ENCODE results near the gene MCTP1.

MCTP1 gene

DNA sequence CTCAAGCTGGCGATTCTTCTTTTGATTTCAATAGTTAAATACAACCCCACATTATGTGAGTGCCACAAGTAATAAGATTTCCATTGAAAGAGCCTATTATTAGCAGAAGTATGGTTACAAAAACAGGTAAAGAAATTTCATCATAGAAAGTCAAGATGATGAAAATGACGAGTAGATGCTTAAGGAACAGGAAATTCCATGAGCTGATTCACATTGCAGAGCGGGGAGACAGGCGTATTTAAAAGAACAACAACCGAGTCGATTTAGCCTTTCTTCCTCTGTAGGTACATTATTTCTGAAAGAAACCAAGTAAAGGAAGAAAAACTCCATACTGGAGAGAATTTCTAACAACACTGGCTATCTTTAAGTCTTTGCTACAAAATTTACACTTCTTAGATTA is 356.0 kb downstream of the MCTP1 start:
- DNase-seq = no peak

DNA sequence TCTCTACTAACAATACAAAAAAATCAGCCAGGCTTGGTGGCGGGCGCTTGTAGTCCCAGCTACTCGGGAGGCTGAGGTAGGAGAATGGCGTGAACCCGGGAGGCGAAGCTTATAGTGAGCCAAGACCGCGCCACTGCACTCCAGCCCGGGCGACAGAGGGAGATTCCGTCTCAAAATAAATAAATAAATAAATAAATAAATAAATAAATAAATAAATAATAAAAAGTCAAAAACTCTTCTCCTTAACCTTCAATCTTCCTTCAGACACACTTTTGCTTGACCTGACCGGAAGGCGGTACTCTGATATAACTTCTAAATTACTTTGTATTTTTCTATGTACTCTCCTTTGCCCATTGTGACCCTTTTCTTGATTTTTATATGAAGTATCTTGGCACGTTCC is 364.3 kb downstream of the MCTP1 start:
- DNase-seq = no peak

DNA sequence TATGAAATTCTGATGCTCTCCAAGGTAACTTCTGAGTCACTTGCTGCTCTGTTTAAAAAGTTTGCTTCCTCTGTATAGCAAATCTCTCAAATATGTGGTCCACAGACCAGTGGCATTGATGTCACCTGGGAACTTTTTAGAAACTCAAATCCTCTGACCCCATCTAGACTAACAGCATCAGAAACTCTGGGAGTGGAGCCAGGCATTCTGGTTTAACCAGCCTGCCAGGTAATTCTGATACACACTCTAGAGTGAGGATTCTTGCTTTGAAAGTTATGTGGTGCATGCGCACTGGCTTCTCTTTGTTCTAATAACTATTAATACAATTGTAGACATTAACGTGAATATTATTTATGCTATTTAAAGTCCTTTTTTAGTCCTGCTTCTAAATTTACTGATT is 368.3 kb downstream of the MCTP1 start:
- no peak for DNase-seq

DNA sequence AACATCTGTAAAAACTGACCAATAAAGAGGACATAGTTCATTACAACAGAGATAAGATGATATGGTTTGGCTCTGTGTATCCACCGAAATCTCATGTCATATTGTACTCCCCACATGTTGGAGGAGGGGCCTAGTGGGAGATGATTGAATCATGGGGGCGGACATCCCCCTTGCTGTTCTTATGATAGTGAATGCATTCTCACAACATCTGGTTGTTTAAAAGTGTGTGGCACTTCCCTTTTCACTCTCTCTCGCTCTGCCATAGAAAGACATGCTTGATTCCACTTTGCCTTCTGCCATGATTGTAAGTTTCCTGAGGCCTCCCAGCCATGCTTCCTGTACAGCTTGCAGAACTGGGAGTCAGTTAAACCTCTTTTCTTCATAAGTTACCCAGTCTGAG is 373.6 kb downstream of the MCTP1 start:
- peak; percentile 54 for DNase-seq

DNA sequence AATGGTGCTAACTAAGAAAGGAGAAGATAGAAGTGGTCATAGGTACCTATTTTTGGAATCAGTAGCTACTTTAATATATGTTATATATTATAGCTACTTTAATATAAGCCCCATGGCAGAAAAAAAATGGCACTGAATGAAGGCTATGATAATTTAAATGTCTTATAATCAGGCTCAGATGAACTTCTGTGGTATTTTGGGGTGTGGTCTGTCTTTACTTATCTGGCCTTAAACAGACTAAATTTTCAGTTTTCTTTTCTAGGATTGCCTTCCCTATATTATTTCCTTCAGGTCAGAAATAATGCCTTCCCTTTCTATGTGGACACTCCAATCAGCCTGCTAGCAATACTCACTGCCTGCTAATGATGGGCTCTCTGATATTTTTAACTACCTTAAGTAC is 374.2 kb downstream of the MCTP1 start:
- peak; percentile 74 for DNase-seq

DNA sequence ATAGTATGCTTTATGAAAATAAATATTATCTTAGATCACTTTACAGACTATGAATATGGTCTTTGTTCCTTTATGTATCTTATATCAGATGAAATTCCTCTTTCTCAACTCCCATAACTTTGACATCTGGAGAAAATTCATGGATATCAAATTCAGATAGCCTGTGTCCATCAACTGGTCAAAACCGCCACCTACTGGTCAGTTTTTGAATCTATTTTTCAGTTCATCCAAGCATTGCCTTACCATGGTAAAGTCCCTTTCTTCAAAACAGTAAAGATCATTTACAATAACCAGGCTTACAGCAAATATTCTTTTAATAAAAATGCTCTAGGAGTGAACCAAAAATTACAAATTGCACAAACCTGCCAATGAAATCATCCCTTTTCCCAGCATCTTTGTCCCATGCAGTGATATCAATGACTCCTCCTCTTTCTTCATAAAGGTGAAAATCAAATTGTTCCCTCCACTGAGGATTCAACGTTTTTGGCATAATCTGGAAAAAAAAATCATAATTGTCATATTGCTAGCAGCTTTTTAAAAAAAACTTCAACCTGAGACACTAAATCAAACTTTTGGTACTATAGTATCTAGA is 375.9 kb downstream of the MCTP1 start:
- peak; percentile 64 for DNase-seq

- DNase-seq = no peak
Measured at GRCh38 chr5:94906750-94907149, 378.1 kb downstream of the MCTP1 start.

DNA sequence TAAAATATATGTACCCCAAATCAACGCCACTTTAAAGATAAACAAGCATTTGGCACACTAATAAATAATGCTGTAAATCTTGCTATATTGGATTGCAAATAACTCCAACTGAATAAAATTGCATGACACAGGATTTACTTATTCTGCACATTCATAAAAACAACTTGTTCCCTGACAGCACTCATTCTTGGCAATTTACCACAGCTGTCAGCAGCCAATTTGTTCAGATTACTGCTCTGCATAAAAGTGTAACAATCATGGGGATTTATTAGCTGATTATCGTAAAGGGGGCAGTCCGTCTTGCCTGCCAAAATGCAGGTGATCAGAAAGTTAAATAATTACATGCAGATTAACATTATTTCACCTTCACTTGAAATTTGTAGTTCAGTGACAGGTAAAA is 381.2 kb downstream of the MCTP1 start:
- no peak for DNase-seq

DNA sequence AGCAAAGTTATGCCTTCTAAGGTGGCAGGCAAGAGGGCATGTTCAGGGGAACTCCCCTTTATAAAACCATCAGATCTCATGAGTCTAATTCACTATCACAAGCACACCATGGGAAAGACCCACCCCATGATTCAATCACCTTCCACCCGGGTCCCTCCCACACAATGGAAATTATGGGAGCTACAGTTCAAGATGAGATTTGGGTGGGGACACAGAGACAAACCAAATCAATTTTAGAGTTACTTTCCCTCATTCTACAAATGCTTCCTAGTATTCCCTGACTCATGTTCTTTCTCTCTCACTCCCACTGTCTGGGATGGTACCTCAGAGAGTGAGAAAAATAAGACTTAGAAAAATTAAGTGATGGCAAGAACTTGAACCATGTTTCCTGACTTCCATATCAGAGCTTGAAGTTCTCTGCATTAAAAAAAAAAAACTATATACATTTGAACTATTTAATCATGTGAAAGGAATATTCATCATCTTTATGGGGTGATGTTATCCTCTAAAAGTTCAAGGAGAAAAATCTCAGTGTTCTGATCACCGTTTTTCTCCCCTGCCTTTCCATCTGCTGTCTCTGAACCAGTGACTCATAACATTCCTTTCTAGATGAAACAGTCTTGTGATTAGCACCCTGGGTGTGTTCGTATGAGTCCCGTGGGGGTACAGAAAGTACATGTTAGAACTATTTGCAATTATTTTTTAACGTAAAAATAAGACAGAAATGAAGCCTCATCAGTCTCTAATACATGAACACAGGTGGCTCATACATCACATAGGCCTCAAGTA is 383.5 kb downstream of the MCTP1 start:
- DNase-seq = no peak

DNA sequence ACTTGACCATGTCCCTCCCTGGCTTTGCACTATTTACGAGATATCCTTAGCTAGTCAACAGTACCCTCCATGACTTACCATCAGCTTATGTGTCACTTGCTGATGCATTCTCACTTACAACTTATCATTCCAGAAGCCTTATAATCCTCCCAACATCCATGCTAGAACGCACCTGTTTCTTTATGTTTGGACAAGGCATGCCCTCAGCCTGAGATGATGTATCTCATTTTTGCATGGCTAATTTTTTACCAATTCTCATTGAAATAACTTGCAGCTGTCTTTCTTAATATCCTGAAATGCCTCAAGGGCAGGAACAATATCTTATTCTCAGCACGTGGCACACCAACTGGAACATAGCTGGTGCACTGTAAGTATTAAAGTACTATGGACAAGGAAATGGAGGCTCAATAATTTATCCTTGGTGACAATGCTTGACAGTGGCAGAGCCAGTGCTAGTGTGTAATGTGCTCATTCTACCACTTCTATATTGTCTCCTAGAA is 384.8 kb downstream of the MCTP1 start:
- DNase-seq = no peak

DNA sequence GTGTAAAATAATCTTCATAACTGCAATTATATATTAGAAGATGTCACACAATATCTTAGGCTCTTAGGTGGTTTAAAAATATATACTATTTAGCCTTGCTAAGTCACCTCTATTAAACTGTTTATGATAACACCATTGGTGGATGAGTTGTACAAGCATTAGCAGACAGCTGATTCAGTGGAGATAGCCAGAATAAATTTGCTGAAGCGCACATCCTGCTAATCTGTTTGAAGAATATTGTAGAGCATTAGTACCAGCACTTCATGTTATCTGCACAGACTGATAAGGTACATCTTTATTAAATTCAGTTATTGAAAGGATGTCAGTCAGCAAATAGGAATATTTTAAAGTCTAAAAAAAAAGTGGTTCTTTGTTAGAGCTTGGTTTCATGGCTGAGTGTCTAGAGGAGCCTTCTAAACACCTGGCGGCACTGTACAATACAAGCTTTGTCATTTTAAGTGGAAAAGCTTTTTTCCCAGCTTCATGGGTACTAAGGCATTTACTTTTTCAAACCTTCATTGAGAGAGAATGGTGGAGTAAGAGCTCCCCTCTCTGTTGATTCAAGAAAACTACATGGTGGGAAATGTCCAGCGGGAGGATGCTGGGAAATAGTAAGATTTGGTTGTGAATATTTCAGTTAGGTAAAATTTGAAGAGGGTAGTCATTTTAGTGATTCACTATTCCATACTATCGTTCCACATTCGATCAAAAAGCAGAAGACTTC is 391.3 kb downstream of the MCTP1 start:
- DNase-seq = peak; percentile 23

DNA sequence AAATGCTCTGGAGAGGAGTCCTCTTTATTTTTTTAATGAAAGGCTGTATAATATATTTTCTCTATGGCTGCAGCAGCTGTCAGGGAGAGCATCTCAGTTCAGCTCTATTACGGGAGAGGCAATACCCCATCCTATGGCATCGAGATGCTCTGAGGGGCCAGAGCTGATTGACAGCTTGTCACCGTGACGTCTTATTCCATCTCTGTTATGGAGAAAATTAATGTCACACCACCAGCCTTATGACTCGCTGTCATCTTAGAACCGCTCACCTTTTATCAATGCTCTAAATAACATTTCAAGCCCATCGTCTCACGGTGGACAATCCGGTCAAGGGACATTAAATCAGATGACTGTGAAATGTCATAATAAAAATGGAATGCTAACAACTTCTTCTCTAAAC is 392.9 kb downstream of the MCTP1 start:
- DNase-seq = no peak

- no peak for DNase-seq
Measured at GRCh38 chr5:94891565-94891964, 393.3 kb downstream of the MCTP1 start.

DNA sequence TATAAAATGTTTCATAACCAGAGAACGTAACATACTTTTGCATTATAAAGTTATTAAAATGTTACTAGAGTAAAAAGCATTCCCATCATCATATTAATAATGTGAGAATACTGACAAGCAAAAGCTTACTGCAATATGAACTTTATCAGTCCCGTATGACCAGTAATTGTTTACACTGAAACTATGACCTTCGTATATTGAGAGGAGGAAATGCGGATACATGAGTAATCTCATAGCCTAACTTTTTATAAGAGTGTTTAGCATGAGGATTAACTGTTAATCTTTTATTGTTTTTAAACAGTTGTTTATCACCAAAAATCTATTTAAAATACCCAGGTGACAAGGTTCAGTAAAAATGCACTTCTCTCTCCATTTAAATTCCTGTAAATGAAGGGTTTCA is 394.0 kb downstream of the MCTP1 start:
- DNase-seq = no peak

GRCh38 chr5:94888674-94889073 is 396.2 kb downstream of the MCTP1 start:
- no peak for DNase-seq

DNA sequence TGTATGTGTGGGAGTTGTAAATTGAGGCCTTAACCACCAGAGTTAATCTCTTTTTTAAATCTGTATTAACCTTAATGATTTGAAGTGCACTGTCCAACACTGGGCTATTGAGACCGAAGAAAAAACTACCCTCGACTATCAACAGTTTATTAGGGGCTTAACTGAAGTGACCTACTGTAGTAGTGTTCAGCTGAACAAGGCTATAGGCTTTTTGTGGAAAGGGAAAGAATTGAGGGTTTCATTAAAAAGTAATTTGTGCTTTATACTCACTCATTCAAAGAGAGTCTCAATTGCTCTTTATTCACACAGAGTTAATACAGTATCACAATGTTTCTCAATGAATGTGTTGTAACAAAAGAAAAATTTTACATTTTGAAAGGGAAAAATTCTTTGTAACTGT is 399.0 kb downstream of the MCTP1 start:
- no peak for DNase-seq

DNA sequence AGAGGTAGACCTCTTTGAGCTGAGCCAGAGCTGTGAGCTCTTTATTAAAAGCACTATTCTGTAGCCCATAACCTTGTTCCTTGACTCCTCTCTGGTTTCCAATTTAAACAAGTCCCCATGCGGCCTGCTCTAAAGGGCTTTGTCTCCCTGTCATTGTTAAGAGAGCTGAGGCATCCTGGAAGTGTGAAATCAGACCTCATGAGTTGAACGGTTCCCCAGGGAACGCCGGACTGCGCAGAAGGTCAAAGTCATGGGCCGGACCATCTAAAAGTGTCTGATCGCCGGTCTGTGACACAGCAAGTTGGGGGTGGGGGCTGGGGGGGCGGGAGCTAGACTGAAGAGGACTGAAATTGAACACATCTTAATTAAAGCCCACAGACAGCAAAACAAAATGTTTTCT is 400.6 kb downstream of the MCTP1 start:
- no peak for DNase-seq

GRCh38 chr5:94872526-94872925 is 412.4 kb downstream of the MCTP1 start:
- DNase-seq = no peak

- no peak for DNase-seq
Measured at GRCh38 chr5:94870511-94871183, 414.2 kb downstream of the MCTP1 start.

- DNase-seq = no peak
Measured at GRCh38 chr5:94869921-94870320, 415.0 kb downstream of the MCTP1 start.

DNA sequence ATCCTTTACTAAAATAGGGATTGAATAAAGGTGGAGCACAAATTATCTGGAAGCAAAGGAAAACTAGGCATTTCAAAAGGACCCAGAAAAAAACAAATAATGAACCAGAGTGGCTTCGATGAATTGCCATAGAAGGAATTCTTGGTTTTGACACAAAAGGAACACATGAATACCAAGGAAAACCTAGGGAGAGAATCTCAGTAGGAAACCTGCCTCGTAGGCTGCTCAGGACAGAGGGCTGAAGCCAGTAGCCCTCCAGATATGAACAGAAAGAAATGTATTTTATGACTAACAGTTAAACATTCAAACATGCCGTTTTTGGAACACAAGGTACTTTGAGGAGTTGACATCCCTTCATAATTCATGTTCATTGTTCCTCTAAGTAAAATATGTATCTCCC is 420.9 kb downstream of the MCTP1 start:
- no peak for DNase-seq

DNA sequence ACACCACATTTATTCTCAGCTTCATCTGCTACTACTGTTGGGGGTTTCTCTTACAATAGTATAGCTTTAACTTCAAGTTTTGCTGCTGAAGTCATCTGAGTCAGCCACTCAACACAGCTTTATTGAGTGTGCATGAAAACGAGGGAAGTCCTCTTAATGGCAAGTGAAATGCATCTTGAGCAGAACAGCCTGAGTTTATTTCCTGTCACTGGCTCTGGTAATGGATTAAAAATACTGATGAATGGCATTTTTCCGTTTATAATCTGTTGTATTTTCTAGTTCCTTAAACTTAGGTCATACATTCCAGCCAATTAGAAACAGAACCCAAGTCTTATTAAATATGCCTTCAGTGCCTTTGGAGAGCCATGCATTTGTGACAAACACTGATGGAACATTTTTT is 427.8 kb downstream of the MCTP1 start:
- DNase-seq = peak; percentile 14

DNA sequence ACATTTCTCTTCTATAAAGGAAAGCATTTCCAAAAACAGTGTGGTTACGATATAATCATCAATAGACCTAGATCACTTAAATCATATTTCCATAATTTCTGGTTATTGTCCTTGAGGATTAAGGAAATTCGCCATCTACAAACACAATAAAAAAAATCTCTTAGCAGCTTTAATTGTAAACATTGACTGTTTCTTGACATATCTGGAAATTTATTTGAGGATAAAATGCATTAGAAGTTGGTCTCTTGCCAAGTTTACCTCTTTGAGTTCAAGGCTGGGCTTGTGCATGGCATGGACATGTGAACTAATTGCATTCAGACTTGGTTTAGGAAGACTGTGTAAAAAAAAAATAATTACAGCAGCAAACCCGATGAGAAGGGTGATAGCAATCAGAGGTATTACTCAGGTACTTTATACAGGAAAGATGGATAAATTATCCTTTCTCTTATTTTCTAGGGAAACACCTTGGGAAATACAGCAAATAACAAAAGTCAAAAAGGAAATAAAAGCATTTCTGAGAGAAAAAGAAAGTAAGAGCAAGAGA is 428.6 kb downstream of the MCTP1 start:
- no peak for DNase-seq
